ENCODE data around the gene P2RX6.

P2RX6 gene

GRCh38 chr22:20988573-20989322 lies 26.2 kb upstream of the P2RX6 start:
- no peak for TF ChIP-seq FOXA1 (IDR thresholded peaks at IDR 0.05)
- no peak for TF ChIP-seq SUZ12 (IDR thresholded peaks at IDR 0.05)
- TF ChIP-seq CTBP1 (IDR thresholded peaks at IDR 0.05; ENCODE audit: borderline replicate concordance): no peak
- TF ChIP-seq, protein P1, sequence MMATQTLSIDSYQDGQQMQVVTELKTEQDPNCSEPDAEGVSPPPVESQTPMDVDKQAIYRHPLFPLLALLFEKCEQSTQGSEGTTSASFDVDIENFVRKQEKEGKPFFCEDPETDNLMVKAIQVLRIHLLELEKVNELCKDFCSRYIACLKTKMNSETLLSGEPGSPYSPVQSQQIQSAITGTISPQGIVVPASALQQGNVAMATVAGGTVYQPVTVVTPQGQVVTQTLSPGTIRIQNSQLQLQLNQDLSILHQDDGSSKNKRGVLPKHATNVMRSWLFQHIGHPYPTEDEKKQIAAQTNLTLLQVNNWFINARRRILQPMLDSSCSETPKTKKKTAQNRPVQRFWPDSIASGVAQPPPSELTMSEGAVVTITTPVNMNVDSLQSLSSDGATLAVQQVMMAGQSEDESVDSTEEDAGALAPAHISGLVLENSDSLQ (IDR thresholded peaks at IDR 0.05): no peak
- no peak for TF ChIP-seq BHLHE40 (IDR thresholded peaks at IDR 0.05; ENCODE audit: borderline replicate concordance)
- TF ChIP-seq ARNT (IDR thresholded peaks at IDR 0.05): no peak
- no peak for TF ChIP-seq ELF4 (IDR thresholded peaks at IDR 0.05)
- TF ChIP-seq NFRKB (IDR thresholded peaks at IDR 0.05): no peak
- TF ChIP-seq FOXK2 (IDR thresholded peaks at IDR 0.05): no peak
- TF ChIP-seq L3MBTL2 (conservative IDR thresholded peaks at IDR 0.05): no peak
- no peak for TF ChIP-seq SP1 (IDR thresholded peaks at IDR 0.05)
- no peak for TF ChIP-seq TARDBP (IDR thresholded peaks at IDR 0.05)
- TF ChIP-seq HDGF (IDR thresholded peaks at IDR 0.05; ENCODE audit: borderline replicate concordance): no peak
- no peak for TF ChIP-seq LEF1 (IDR thresholded peaks at IDR 0.05; ENCODE audit: borderline replicate concordance)
- no peak for TF ChIP-seq FOXM1 (IDR thresholded peaks at IDR 0.05; ENCODE audit: borderline replicate concordance)
- TF ChIP-seq ZNF384 (IDR thresholded peaks at IDR 0.05): no peak
- POLR2A ChIA-PET: interaction anchor here (1.4 to 5.5 kb wide), 4 partner anchors 7 to 14 kb away, joined by 3 to 43 read pairs (median 24); partner anchors contain the start of genes LZTR1 and THAP7
- no peak for DNase-seq (ENCODE audit: extremely low spot score)
- CTCF ChIA-PET: no interaction called here

GRCh38 chr22:20989323-20990138 lies 25.4 kb upstream of the P2RX6 start:
- POLR2A ChIA-PET: interaction anchor here (3.4 to 5.5 kb wide), 3 partner anchors 8 to 13 kb away, joined by 21 to 43 read pairs (median 28); partner anchors contain the start of genes LZTR1 and THAP7
- TF ChIP-seq LEF1 (IDR thresholded peaks at IDR 0.05; ENCODE audit: borderline replicate concordance) (no peak), FOXA1 (IDR thresholded peaks at IDR 0.05) (no peak), ARNT (IDR thresholded peaks at IDR 0.05) (no peak), FOXM1 (IDR thresholded peaks at IDR 0.05; ENCODE audit: borderline replicate concordance) (no peak), TARDBP (IDR thresholded peaks at IDR 0.05) (no peak), SP1 (IDR thresholded peaks at IDR 0.05) (no peak), BHLHE40 (IDR thresholded peaks at IDR 0.05; ENCODE audit: borderline replicate concordance) (no peak), ELF4 (IDR thresholded peaks at IDR 0.05) (no peak), CTBP1 (IDR thresholded peaks at IDR 0.05; ENCODE audit: borderline replicate concordance) (no peak), FOXK2 (IDR thresholded peaks at IDR 0.05) (no peak), SUZ12 (IDR thresholded peaks at IDR 0.05) (no peak)
- CTCF ChIA-PET: no interaction called here
- DNase-seq (ENCODE audit: extremely low spot score): no peak

- TF ChIP-seq SP1 (IDR thresholded peaks at IDR 0.05) (no peak), TARDBP (IDR thresholded peaks at IDR 0.05) (no peak), SUZ12 (IDR thresholded peaks at IDR 0.05) (no peak), CTBP1 (IDR thresholded peaks at IDR 0.05; ENCODE audit: borderline replicate concordance) (no peak), HDGF (IDR thresholded peaks at IDR 0.05; ENCODE audit: borderline replicate concordance) (no peak)
- CTCF ChIA-PET: no interaction called here
- POLR2A ChIA-PET: interaction anchor here (3.4 to 5.5 kb wide), 3 partner anchors 9 to 12 kb away, joined by 21 to 43 read pairs (median 28); partner anchors contain the start of genes LZTR1 and THAP7
- DNase-seq (ENCODE audit: extremely low spot score): no peak
Measured at GRCh38 chr22:20990184-20991180, 24.5 kb upstream of the P2RX6 start.

DNA sequence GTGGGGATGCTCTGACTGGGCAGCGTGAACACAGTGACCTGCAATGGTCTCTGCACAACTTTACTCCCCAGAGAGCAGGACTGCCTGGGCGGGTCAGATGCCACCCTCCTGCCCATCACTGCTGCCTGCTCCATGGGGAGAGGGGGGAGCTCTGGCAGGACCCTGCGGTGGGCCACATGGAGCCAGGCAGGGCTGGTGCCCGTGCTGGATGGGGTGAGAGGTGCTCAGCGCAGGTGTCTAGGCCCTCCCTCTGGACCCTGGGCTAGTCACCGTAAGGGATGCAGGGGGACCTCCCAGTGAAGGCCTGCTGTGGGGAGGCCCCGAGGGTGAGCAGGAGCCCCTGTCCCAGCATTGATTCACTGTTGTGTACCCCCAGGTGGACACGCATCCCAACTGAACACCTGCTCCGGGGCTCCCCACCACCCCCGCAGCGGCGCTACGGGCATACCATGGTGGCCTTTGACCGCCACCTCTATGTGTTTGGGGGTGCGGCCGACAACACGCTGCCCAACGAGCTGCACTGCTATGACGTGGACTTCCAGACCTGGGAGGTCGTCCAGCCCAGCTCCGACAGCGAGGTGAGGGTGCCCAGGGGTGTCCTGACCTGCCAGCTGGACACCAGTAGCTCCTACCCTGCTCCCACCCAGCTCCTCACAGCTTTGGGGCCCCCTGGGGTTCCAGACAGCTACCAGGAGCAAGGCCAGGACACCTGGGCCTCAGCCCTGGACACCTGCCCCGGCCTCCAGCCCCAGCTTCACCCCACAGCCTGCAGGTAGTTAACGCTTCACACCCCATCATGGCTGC lies 23.5 kb upstream of the P2RX6 start:
- CTCF ChIA-PET: no interaction called here
- DNase-seq (ENCODE audit: extremely low spot score): no peak
- TF ChIP-seq SUZ12 (IDR thresholded peaks at IDR 0.05) (no peak), LEF1 (IDR thresholded peaks at IDR 0.05; ENCODE audit: borderline replicate concordance) (no peak), FOXK2 (IDR thresholded peaks at IDR 0.05) (no peak), NFRKB (IDR thresholded peaks at IDR 0.05) (no peak), BHLHE40 (IDR thresholded peaks at IDR 0.05; ENCODE audit: borderline replicate concordance) (no peak), SP1 (IDR thresholded peaks at IDR 0.05) (no peak), HDGF (IDR thresholded peaks at IDR 0.05; ENCODE audit: borderline replicate concordance) (no peak), ELF4 (IDR thresholded peaks at IDR 0.05) (no peak), ARNT (IDR thresholded peaks at IDR 0.05) (no peak), FOXM1 (IDR thresholded peaks at IDR 0.05; ENCODE audit: borderline replicate concordance) (no peak), TARDBP (IDR thresholded peaks at IDR 0.05) (no peak), L3MBTL2 (conservative IDR thresholded peaks at IDR 0.05) (no peak), CTBP1 (IDR thresholded peaks at IDR 0.05; ENCODE audit: borderline replicate concordance) (no peak), FOXA1 (IDR thresholded peaks at IDR 0.05) (no peak)
- POLR2A ChIA-PET: interaction anchor here (3.4 to 5.5 kb wide), 3 partner anchors 8 to 11 kb away, joined by 21 to 43 read pairs (median 28); partner anchors contain the start of genes LZTR1 and THAP7

- ChIA-PET POLR2A (interaction anchor here (4.6 to 5.5 kb wide), 2 partner anchors 11 kb away, joined by 28 to 43 read pairs; partner anchors contain the start of genes LZTR1 and THAP7), CTCF (no interaction called here)
Measured at GRCh38 chr22:20992056-20992442, 22.9 kb upstream of the P2RX6 start.

More at GRCh38 chr22:20992056-20992442, 22.9 kb upstream of the P2RX6 start:
- TF ChIP-seq BHLHE40 (IDR thresholded peaks at IDR 0.05; ENCODE audit: borderline replicate concordance): no peak
- TF ChIP-seq CTBP1 (IDR thresholded peaks at IDR 0.05; ENCODE audit: borderline replicate concordance): no peak
- TF ChIP-seq, protein P1 (IDR thresholded peaks at IDR 0.05): no peak
- no peak for TF ChIP-seq SP1 (IDR thresholded peaks at IDR 0.05)
- TF ChIP-seq SUZ12 (IDR thresholded peaks at IDR 0.05): no peak
- TF ChIP-seq LEF1 (IDR thresholded peaks at IDR 0.05; ENCODE audit: borderline replicate concordance): no peak
- TF ChIP-seq FOXK2 (IDR thresholded peaks at IDR 0.05): no peak
- TF ChIP-seq ELF4 (IDR thresholded peaks at IDR 0.05): no peak
- no peak for TF ChIP-seq L3MBTL2 (conservative IDR thresholded peaks at IDR 0.05)
- TF ChIP-seq FOXM1 (IDR thresholded peaks at IDR 0.05; ENCODE audit: borderline replicate concordance): no peak
- TF ChIP-seq NFRKB (IDR thresholded peaks at IDR 0.05): no peak
- no peak for DNase-seq (ENCODE audit: extremely low spot score)
